ENCODE results near the gene SEPTIN2.
"Not testable (repeated sequence)": the region's sequence is repeated elsewhere in the genome, so short reads cannot be mapped to it uniquely, and the experiment has no call there.

The SEPTIN2 gene

GRCh38 chr2:241354668-241355658, 39.2 kb downstream of the SEPTIN2 start:
- peak; percentile 75 for DNase-seq

DNA sequence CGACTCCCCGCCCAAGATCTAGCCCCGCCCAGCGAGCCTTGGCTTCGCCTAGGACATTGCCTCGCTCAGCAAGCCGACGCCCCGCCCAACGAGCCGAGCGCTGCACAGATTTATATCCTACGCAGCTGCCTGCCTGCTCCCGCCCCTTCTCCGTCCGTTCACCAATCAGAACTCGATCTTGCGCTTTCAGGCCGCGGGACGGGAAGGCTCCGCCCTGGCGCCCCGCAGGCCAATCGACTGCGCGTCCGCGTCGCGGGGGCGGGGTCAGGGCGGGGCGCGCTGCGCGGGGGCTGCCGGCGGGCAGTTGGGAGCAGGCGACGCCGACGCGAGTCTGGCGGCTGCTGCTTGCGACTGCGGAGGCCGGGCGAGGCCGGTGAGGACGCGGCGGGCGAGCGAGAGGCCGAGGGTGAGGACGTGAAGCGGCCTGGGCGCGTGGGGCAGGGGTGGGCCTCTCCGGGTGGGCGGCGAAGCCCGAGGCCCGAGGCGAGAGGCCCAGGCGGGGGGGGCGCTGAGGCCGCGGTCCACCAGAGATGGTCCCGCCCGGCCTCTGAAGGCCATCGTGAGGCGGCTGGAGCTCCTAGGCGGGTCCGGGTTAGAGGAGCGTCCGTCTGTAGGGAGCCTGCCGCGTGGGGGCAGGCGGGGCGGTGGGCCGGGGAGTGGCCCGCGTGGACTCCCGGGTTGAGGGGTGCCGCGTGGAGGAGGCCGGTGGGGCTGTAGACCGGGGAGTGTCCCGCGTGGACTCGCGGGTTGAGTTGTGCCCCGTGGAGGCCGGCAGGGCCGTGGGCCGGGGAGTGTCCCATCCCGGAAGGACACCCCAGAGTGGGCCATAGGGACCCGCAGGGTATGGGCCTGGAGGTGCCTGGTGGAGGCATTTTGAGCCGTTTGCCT, 40.5 kb downstream of the SEPTIN2 start, which contains the start of gene FARP2:
Gene FARP2, plus strand, starts transcription at position 303 of the 888 bp plus-strand sequence. CDS start 16,823 bp downstream, outside the sequence.
- DNase-seq: peak; percentile 99

- DNase-seq: no peak
These were observed 41.1 kb downstream of the SEPTIN2 start for GRCh38 chr2:241356871-241357260.

- DNase-seq: no peak
These were observed 41.8 kb downstream of the SEPTIN2 start for GRCh38 chr2:241357531-241357930.

GRCh38 chr2:241358470-241358869, 42.7 kb downstream of the SEPTIN2 start:
- DNase-seq: no peak

DNA sequence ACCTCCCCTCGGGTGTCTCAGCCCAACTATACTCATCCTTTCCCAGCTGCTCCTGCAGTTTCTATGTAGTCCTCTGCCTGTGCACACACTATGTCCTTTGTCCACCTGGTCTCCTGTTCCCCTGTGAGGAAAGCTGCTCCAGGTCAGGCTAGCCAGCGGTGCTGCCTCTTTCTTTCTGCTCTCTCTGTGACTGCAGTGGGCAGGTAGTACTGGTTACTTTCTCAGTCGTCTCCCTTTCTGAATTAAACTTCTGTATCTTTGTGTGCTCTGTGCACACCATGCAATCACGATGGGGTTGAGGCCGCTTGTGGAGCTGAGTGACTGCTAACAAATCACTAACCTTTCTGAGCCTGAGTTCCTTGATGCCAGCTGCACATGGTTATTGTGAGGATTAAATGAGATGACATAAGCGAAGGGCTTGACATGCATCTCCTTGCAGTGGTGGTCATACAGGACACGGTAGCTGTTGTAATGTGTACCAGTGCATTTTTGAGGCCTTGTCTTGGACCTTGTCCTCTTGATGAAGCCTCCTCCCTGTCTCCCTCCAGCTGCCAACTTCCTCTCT, 43.8 kb downstream of the SEPTIN2 start:
- DNase-seq: no peak

- no peak for DNase-seq
These were observed 47.7 kb downstream of the SEPTIN2 start for GRCh38 chr2:241363426-241363825.

DNA sequence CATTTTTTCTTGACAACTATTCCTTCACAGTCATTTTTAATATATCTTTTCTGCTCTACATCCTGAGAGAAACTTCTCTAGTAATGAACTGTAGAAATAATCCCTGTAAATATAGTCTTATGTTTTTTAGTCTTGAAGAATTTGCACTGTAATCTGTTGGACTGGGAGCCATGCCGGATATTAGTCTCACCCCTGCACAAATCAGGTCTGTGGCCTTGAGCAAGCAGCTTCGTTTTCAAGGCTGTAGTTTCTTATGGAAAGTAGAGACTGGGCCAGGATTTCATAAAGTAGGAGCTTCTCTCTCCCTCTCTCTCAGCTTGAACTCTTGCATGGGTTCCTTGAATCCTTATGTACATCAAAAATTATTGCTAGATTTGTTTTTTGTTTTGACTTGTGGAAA, 49.1 kb downstream of the SEPTIN2 start:
- no peak for DNase-seq

GRCh38 chr2:241366678-241367077, 51.0 kb downstream of the SEPTIN2 start:
- no peak for DNase-seq

DNA sequence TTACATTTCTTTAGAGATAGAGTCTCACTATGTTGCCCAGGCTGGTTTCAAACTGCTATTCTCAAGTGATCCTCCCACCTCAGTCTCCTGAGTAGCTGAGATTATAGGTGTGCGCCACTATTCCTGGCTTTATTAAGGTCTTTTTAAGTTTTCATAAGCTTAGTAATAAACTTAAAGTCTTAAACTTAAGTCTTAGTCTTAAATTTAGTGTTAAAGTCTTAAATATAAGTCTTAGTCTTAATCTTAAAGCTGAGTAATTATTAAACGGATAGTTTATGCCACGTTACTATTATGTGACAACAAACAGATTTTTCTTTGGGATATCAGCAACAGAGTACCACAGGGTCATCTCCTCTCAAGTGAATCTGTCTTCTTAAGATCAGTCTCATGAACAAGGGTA, 52.9 kb downstream of the SEPTIN2 start:
- no peak for DNase-seq

GRCh38 chr2:241372361-241372992, 56.8 kb downstream of the SEPTIN2 start:
- peak; percentile 48 for DNase-seq

DNA sequence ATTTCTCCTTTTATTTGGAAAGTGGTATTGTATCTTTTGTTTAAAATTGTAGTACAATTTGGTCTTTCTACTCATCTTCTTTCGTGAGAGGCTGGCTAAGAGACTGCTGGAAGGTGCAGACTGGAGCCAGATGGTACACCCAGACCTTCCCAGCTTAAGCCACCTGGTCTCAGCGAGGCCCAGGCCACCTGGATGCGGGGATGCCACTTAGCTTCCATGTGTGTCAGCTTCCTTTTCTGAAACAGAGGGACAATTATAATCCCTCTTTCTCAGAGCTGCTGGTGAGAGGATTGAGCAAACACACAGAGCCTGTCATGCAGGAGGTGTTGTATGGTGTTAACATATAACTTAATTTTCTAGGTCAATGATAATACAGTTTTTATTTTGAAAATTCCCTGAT, 57.7 kb downstream of the SEPTIN2 start:
- DNase-seq: peak; percentile 15

GRCh38 chr2:241373906-241374305, 58.2 kb downstream of the SEPTIN2 start:
- DNase-seq: not testable (repeated sequence)

DNA sequence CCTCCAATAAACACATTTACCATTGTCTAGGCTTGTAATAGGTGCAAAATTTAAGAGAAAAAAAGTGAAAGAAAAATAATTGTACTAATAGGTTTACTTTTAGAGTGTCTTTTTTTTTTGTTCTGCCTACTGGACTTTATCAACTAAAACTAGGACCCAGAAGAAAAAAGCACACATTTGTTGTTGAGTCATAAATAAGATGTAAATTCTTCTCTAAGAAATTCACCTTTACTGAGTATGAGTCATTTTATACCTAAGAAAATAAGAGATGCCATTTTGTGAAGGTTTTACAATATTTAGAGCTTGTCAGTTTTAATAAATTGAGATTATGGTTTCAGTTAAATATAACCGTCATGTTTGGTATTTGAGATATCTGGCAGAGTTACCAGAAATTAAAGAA, 59.6 kb downstream of the SEPTIN2 start:
- DNase-seq: no peak

DNA sequence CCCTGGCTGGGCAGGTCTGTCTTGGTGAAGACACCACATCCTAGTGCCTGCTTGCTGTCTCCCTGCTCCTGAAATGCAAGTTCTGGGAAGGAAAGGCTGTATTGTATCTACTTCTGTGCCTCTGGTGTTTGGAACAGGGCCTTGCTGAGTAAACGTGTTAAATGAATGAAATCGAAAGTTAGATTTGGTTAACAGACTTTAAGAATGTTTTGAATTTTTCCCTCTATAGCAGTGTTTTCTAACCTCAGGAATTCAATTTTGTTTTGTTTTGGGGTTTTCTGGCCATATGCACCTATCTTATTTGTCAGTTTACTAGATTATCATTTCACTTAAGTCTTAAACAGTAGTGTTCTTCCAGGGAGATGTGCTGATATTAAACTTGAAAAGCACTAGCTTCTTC, 61.1 kb downstream of the SEPTIN2 start:
- no peak for DNase-seq

DNA sequence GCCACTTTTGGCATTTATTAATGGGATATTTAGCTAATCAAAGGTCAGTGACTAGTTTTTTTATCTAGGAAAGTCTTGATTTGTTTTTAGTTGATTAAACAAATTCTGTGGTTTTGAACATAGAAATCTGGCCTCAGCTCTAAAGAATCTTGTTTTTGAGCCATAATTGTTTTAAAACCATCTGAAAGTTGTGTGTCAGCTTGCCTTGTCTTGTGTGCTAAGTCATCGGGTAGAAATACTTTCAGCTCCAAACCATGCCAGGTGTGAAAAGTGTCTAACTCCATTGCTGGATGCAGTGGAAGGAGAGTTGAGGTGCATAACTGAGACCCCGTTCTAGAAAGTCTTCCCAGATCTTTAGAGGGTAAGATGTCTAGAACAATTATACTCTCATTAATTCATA, 63.1 kb downstream of the SEPTIN2 start:
- no peak for DNase-seq

- DNase-seq: no peak
These were observed 64.1 kb downstream of the SEPTIN2 start for GRCh38 chr2:241379481-241380480.

- no peak for DNase-seq
These were observed 66.1 kb downstream of the SEPTIN2 start for GRCh38 chr2:241381872-241382271.

- not testable (repeated sequence) for DNase-seq
These were observed 69.7 kb downstream of the SEPTIN2 start for GRCh38 chr2:241385450-241385849.

DNA sequence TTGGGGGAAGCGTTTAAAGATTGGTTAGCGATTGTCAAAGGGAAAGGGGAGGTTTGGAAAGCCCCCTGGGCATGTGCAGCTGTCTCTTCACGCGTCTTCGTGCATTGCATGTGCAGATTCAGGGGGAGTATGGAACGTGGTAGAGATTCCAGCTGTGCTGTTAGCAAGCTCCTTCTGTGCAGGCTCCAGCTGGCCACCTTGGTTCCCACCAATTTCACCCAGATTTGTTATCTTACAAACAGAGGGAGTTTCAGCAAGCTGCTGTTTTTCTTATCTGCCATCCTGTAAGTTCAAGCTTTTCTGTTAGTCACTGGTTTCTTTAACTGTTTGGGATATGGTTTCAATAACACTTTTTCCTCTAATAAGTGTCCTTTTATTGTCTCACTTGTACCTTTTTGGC, 70.8 kb downstream of the SEPTIN2 start:
- no peak for DNase-seq

GRCh38 chr2:241389697-241390096, 74.0 kb downstream of the SEPTIN2 start:
- no peak for DNase-seq
